Mesothelial cell of epicardium (in vitro differentiated cells): ENCODE measurements around the gene HIVEP3. TPM values are rescaled to one million over a fixed set of nuclear protein-coding genes. Genes with fewer than 3 reads are reported as not detected.
A peak's percentile ranks its signal among the peaks of the same experiment; 100 is the strongest.

Source experiments
- DNase-seq, 2 experiments: peaks; one replicate each; pipeline ENCODE4 v3.0.0; 2021; ENCODE audit warnings: low spot score in 2 of 2; ENCODE audit not compliant: unreplicated experiment in 2 of 2
- H3K27ac Mint-ChIP-seq: 2 replicates; pipeline ENCODE4 v1.8.0; 2021; ENCODE audit warnings: mixed read lengths
- H3K27me3 Mint-ChIP-seq: 2 replicates; pipeline ENCODE4 v1.8.0; 2021; ENCODE audit warnings: low read depth, mixed read lengths
- H3K36me3 Mint-ChIP-seq: 2 replicates; pipeline ENCODE4 v1.8.0; 2021; ENCODE audit warnings: mixed read lengths
- H3K4me1 Mint-ChIP-seq: 2 replicates; pipeline ENCODE4 v1.8.0; 2021; ENCODE audit warnings: mixed read lengths
- H3K4me3 Mint-ChIP-seq: 2 replicates; pipeline ENCODE4 v1.8.0; 2021; ENCODE audit warnings: mild to moderate bottlenecking, moderate library complexity, mixed read lengths
- H3K9me3 Mint-ChIP-seq: 2 replicates; pipeline ENCODE4 v1.8.0; 2021; ENCODE audit warnings: mixed read lengths
- total RNA-seq: library from RNA; stranded (reverse); gene quantifications from 3 replicates; pipeline ENCODE4 v1.2.1, GENCODE V29; 2021
- TF ChIP-seq, protein P1 (sequence below): fragments of 200-600 bp; sonication (generic); IDR thresholded peaks from one replicate; pipeline ENCODE4 v1.5.0; 2021; ENCODE audit warnings: antibody characterized with exemption; ENCODE audit not compliant: unreplicated experiment

HIVEP3 gene
- total RNA-seq: 8.5 to 9.0 TPM (median 8.9 TPM) in 3 replicates

DNA sequence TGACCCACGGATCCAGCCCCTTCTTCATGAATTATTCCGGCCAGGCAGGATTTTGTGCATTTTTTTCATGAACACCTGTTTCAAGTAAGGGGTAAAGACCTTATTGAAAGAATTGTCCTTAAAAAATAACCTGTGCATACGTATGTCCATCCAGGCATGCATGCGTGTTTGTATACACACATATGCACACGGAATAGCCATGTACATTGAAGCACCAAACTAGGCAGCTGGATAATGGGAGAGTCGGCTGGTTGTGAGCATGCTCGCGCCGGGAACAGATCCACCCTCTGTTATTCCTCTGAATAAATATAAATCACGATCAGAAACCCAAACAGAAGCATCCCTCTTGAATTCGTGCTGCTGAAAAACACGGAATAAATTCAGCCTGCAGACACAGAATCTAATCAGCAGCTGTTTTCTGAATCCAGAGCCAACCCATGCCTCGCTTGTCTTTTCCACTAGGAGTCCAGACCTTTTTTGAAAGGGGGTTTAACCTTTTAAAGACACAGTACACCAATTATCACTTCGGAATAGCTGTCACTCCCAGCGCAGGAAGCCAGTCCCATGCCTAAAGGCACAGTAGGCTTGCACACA, at the start of gene HIVEP3:
HIVEP3 (minus strand) TSS at position 473 of the 594 bp plus-strand sequence.
- DNase-seq: no peak
- peak within 1 kb of the TSS; percentile 55 for H3K27ac Mint-ChIP-seq
- H3K36me3 Mint-ChIP-seq: no peaks in the 10 kb centered on the region
- TF ChIP-seq, protein P1, sequence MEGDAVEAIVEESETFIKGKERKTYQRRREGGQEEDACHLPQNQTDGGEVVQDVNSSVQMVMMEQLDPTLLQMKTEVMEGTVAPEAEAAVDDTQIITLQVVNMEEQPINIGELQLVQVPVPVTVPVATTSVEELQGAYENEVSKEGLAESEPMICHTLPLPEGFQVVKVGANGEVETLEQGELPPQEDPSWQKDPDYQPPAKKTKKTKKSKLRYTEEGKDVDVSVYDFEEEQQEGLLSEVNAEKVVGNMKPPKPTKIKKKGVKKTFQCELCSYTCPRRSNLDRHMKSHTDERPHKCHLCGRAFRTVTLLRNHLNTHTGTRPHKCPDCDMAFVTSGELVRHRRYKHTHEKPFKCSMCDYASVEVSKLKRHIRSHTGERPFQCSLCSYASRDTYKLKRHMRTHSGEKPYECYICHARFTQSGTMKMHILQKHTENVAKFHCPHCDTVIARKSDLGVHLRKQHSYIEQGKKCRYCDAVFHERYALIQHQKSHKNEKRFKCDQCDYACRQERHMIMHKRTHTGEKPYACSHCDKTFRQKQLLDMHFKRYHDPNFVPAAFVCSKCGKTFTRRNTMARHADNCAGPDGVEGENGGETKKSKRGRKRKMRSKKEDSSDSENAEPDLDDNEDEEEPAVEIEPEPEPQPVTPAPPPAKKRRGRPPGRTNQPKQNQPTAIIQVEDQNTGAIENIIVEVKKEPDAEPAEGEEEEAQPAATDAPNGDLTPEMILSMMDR: no peak
- H3K4me1 Mint-ChIP-seq: peaks cover 40% of the 10 kb centered on the region
- peak within 1 kb of the TSS; percentile 76 for H3K4me3 Mint-ChIP-seq
- no peaks in the 10 kb centered on the region for H3K9me3 Mint-ChIP-seq
- peaks cover 8% of the 10 kb centered on the region for H3K27me3 Mint-ChIP-seq

DNA sequence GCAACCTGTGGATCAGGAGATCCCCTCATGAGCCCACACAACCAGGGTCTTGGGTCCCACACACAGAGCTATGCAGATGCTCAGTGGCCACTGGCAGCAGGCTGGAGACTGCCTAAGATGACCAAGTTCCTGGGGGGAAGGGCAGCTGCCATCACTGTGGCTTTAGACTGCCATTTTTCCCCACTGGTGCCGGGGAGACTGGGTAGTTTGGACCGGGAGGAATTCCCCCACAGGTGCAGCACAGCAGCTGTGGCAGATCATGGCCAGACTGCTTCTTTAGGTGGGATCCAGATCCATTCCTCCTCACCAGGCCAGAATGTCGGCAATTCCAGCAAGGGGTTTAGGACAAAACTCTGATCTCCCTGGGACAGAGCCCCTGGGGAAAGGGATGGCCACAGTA, 45.7 kb upstream of the HIVEP3 start:
- no peak for DNase-seq
- Mint-ChIP-seq H3K9me3 (peaks cover 46% of the 10 kb centered on the region), H3K27ac (no peak overlapping the region), H3K27me3 (no peaks in the 10 kb centered on the region), H3K4me1 (no peaks in the 10 kb centered on the region), H3K36me3 (peaks cover 4% of the 10 kb centered on the region), H3K4me3 (no peak overlapping the region)
- TF ChIP-seq, protein P1: no peak

DNA sequence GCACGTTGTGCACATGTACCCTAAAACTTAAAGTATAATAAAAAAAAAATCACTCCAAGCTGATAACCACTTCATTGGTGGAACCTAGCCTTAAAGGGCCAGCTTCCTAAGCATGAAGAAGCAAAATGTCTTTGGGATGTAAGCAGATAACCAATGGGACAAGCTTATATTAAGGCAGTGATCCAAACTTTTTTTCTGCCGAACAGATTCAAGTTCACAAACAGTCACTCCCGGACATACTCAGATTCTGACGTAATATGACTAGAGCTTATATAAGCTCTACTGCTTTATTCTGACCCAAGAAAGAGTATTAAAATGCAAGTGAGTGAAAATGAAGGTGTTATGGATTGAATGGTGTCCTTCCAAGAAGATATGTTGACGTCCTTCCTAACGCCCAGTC, 44.9 kb upstream of the HIVEP3 start:
- Mint-ChIP-seq H3K9me3 (peaks cover 38% of the 10 kb centered on the region), H3K4me1 (no peaks in the 10 kb centered on the region), H3K27me3 (no peaks in the 10 kb centered on the region), H3K36me3 (peaks cover 4% of the 10 kb centered on the region), H3K27ac (no peak overlapping the region), H3K4me3 (no peak overlapping the region)
- TF ChIP-seq, protein P1: no peak
- DNase-seq: no peak

DNA sequence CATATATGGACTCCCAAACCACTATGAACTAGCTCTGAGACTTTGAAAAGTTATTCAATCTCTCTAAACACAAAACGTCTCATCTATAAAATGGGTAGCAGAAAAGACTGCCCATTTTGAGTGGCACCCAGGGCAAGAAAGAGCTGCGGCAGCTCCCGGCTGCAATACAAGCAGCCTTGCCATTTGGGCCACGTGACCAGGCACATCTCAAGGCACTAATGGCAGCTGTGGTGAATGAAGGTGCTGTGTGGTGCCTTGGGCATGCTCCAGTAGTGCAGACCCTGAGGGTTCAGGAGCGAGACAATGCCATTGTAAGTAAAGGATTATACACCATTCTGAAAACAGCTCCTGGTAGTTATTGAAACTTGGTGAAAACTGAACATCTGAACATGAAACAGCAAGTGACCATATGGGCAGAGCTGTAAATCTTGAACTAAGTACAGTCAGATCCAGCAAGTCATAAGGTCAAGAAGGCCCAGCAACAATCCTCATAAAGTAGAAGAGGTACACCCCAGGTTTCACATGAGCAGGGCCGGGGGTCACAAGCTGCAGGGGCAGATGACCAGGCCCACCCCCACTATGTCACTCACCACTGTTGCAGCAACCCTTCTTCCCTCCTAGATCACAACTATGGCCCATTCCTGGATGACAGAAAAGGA, 39.4 kb upstream of the HIVEP3 start:
- DNase-seq: no peak
- Mint-ChIP-seq H3K9me3 (peaks cover 7% of the 10 kb centered on the region), H3K4me3 (no peak overlapping the region), H3K27ac (no peak overlapping the region), H3K36me3 (no peaks in the 10 kb centered on the region), H3K4me1 (peaks cover 2% of the 10 kb centered on the region), H3K27me3 (no peaks in the 10 kb centered on the region)
- TF ChIP-seq, protein P1: no peak

DNA sequence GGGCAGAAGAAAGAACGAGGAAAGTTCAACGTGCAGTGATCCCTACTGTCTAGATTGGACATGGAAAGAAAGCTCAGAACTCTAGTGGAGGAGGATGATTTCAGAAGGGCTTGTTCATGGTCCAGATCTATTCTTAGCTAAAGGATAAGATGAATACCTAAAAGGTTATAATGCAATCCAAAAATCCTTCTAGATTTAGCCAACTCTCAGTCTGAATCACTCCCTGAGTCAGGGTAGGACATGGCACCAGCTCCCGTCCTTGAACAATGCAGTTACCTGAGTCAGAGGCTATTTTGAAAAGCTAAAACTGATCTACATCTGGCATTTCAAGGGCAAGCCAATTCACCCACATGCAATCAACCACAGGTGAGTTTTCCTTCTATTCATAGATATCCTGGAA, 38.8 kb upstream of the HIVEP3 start:
- Mint-ChIP-seq H3K36me3 (no peaks in the 10 kb centered on the region), H3K4me1 (peaks cover 2% of the 10 kb centered on the region), H3K9me3 (peaks cover 7% of the 10 kb centered on the region), H3K27me3 (no peaks in the 10 kb centered on the region), H3K4me3 (no peak overlapping the region), H3K27ac (no peak overlapping the region)
- TF ChIP-seq, protein P1: no peak
- no peak for DNase-seq
